GM19324 (cell line): ENCODE data around the gene MALSU1.

Experiments used
- ATAC-seq: cut with Tn5 transposase; IDR thresholded peaks from one replicate; pipeline ENCODE4 v1.9.1; 2021; ENCODE audit warnings: mild to moderate bottlenecking, moderate library complexity; ENCODE audit not compliant: unreplicated experiment, low FRiP score

The MALSU1 gene

DNA sequence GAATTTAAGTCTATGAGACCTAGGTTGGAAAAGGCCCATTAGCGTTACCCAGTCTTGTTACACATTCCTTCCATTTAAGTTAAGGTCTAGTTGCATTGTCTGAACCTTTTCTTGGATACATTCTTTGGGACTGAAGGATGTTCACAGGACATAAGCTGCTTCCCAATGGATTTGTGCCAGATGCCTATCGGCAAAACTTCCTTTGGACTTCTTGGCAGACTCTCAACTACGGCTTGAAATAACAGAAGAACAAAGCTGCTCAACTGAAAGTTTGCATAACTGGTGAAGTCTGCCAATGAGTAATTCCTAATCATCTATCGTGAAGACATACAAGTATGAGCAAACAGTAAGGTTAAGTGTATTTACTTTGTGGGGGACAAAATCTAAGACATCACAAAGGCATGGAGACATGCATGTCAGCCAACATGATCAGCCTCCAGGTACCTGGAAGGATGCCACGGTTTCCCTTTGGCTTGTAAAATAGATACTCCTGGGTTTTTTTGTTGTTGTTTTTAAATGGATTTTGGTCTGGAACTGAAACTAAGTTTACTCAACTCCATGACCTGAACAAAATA, 35.4 kb downstream of the MALSU1 start:
- ATAC-seq: no peak

DNA sequence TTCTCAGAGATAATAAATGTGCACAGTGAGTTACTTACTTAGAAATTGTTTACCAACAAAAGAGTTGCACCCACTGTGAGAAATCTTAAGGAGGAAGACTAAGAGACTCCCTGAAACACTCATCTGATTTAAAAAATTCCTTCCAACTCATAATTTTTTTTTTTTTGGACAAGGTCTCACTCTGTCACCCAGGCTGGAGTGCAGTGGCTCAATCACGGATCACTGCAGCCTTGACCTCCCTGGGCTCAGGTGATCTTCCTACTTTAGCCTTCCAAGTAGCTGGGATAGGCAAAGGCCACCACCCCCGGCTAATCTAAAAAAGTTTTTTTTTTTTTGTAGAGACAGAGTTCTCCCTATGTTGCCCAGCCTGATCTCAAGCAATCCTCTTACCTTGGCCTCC, 36.0 kb downstream of the MALSU1 start:
- no peak for ATAC-seq

DNA sequence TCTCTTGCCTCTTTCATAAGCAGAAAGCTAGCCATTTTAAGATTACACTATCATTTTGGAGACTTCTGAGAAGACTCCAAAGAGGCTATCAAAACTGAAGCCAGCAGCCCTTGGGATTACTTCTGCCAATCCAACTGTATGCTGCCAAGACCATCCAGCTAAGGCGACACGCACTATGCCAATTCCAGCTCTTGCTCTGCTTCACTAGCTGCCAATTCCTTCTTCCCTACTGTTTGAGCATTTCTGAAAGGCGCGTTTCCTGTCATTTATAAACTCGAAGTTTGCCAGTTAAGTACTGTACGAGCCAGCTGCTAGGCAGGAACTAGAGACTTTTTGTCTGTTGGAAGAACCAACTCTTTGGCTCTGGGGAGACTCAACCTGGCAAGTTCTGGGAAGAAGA, 36.5 kb downstream of the MALSU1 start:
- no peak for ATAC-seq

DNA sequence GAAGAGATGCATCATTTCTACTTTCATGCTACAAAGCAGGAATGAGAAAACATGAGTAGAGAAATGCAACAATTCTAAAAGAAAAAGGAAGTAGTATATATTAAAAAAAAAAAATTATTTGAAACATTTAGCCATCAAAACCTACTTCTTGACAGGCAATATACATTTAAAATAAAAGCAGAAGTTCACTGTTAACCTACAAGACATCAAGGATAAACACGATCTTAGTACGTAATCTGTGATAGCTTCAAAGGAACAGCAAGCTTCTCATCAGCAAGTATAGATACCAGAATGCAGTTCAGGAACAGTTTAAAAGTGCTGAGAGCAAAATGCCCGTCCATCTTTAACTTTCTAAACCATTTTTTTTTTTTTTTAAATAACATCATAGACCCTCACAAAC, 36.9 kb downstream of the MALSU1 start:
- ATAC-seq: no peak

DNA sequence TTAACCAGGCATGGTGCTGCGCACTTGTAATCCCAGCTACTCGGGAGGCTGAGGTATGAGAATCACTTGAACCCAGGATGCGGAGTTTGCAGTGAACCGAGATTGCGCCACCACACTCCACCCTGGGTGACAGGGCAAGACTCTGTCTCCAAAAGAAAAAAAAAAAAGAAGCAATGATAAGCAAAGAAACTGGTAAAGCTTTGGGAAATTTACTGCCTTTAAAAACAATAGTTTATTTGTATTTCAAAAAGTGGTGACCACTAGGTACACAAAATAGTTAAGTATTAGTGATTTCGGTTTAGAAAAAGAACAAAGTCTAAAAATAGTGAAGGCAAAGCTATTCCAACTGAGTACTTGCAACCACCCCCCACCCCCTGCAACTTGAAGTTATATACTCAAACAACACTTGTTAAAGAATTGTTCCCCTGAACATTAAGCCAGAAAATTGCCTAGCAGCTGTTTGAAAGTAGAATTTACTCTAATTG, 37.7 kb downstream of the MALSU1 start:
- ATAC-seq: no peak

DNA sequence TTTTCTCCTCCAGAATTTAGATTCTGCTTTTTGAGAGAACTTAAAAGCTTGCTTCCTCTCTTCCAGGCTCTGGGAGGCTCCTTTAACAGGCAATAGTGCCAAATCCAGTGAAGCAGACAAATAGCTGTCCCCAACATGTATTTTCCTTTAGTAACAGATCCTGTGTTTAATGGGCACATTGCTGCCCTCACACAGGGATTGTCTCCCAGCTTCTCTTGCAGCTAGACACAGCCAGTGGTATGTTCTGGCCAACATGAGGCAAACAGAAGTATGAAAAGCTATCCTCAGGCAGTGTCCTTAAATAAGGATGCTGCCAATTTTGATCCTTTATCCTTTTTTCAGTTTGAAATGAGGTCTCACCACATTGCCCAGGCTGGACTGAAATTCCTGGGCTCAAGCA, 38.2 kb downstream of the MALSU1 start:
- ATAC-seq: no peak

DNA sequence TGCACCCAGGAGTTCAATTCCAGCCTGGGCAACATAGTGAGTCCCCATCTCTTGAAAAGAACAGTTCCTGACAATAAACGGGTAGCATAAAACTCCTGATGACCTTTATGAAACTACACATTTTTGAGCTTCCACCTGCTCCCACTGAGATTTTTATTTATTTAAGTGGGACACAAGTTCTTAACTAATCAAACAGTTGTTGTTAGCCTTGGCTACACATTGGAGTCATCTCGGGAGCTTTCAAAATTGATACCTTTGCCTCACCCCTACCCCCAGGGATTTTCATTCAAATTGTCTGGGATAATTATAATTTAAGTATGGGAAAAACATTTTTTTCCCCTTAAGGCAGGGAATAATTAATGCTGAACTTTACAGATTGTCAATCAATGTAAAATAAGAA, 39.3 kb downstream of the MALSU1 start:
- no peak for ATAC-seq

DNA sequence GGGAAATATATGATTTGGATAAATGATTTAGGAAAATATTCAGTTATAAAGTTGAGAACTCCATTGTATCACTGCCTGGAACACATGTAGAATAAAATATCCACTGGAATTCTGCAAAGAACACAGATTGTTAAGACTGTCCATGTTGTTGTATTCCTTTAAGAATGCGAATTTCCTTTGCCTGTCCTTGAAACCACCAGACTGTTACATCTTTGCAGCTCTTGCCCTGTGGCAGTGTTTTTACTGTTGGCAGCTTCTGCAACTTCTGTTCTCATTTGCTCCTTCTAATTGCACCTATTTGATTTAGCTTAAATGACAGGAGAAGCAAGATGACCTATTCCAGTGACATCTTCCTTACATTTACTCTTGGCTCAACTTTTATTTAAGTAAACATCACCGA, 39.7 kb downstream of the MALSU1 start:
- no peak for ATAC-seq

DNA sequence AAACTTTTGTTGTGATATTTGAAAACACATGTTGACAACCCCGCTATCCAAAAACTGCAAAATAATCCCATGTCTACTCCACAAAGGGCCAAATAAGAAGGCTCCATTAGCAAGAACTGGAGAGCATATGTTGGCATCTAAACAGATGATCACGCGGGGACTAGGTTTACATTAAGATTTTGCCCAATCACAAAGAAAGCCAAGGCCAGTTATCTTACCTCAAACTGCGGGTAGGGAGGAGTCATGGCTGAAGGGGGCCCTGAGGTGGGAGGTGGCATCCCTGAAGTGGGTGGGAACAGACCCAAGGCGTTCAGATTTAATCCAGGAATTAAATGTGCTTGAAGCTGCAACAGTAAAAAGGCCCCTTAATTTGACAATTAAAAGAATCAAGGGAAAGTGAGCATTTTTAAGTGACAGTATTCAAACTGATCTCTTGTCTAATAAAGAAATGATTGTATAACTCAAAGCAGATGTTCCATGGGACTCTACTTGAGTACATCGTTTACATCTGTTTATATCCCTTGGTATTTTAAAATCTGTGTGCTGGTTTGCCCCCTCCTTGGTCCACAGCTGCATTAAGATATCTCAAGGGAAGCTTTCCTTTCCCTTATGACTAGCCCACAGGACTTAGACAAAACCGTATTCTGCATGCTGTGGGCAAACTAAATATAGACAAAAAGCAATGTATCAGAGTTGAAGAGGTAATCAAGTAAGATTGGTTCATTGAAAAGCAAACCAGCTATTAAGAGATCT, 42.9 kb downstream of the MALSU1 start:
- no peak for ATAC-seq

DNA sequence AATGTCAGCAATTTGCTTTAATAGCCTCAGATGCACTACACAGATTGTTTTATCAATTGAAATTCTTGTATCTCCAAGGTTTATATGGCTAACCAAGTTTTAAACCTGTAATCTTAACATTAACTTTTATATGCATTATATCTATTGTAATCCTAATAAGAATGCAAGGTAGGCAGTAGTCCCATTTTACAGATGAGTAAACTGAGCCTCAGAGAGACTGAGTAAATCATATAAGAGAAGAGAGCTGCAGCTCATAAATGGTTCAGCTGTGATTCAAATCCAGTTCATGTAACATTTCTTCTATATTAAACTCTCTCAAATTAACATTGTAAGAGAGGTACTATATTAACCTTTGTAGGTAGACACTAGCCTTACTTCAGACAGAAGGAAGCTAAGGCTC, 44.0 kb downstream of the MALSU1 start:
- ATAC-seq: no peak

DNA sequence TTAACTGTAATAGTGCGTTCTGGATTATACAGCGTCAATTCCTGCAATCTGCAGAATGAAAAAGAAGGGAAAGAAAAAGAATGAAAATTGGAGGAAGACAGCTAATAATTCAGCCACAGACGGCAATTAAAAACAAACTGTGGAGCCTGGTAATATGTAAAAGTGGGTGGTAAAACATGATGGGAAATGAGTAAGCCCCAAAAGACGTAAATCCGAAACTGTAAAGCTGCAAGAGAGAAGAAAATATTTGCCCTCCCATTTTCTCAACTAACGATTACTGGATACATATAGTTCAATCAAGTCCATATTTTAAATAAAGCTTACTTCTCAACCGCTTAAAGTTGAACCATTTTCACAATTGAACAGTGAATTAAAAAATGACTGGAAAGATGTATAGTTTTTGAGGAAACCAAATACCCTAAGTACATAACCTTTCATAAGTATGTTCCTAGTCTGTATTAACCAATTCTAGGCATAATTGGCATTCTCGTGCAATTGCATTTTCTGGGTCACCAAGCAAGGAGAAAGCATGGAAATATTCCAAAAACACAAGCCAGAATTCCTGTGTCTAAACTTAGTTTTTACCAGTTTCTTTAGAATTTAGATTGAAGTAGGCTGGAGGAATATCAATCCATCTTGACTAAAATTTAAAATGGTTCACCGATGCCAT, 44.8 kb downstream of the MALSU1 start:
- no peak for ATAC-seq

DNA sequence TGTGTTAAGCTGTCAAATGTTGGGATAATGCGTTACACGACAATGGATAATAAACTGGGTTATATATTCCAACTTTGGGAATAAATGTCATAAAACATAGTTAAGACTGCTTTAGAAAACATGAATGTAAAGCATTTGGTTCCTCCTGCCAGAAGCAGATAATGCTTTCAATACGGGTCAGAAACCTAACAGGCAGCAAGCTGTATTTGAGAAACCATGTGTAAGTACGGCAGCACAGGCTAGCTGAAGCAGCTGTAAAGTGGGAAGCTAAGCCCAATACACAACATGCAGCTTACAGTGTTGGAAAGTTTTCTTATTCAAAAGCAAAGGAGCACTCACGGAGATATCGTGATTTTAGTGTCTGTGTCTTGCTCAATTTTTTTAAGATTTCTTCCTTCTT, 46.5 kb downstream of the MALSU1 start:
- no peak for ATAC-seq

DNA sequence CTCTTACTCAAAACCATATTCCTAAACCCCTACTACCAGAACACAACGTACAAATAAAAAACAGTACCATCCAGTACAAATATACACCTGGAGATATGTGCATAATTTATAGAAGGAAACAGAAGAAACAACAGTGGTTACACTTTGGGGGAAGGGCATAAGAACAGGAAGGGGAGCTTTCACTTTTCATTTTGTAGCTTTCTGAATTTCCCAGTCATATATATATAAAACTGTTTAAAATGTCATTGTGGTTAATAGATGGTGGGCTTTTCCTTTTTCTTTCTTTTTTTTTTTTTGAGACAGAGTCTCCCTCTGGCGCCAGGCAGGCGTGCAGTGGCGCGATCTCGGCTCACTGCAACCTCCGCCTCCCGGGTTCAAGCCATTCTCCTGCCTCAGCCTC, 47.2 kb downstream of the MALSU1 start:
- ATAC-seq: no peak

DNA sequence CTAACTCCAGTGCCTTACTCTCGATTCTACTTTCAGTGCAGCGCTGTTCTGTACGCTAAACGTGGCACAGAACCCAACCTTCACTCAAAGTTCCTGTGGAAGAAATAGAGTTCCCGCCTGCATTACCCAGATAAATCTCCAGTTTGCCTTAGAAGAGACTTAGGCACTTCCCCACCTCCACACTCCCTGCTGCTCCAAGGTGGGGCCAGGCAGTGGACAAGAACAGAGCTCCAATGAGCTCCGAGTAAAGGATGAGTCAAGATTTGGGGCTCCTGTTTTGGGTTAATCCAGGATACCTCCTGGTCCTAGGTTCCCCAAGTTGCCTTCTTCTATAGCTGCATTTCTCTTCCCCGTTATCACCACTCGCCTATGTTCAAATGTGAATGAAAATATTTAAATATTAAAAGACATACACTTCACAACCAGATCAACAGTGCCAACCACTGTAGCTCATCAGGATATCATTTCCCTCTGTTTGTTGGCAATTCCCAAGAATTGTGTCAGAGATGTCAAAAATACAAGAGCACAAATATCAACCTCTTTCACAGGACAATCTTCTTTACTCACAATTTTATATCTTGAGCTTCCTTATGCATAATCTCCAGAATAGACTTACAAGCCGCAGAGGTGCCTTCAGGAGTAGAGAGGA, 48.0 kb downstream of the MALSU1 start:
- ATAC-seq: no peak

DNA sequence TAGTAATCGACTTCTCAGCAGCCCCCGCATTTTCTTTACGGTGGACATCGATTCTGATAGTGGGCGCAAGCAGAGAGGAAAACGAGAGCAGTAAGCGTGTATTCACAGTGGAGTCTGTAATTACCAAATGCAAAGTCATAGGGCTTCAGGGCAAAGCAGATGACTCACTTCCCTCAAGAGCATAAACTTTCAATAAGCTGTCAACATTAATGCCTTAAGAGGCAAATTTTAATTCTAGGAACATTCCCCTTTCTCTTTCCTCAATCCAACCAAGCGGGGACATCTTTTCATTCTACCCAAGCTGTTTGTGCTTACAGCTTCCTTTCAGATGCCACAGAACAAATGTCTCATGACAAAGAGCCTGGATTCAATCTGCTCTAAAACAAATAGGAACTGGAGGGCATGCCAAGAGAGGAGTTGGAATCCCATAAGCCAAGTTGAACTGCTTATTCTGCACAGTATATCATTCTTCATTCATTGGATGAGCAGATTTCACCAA, 48.6 kb downstream of the MALSU1 start:
- ATAC-seq: no peak

DNA sequence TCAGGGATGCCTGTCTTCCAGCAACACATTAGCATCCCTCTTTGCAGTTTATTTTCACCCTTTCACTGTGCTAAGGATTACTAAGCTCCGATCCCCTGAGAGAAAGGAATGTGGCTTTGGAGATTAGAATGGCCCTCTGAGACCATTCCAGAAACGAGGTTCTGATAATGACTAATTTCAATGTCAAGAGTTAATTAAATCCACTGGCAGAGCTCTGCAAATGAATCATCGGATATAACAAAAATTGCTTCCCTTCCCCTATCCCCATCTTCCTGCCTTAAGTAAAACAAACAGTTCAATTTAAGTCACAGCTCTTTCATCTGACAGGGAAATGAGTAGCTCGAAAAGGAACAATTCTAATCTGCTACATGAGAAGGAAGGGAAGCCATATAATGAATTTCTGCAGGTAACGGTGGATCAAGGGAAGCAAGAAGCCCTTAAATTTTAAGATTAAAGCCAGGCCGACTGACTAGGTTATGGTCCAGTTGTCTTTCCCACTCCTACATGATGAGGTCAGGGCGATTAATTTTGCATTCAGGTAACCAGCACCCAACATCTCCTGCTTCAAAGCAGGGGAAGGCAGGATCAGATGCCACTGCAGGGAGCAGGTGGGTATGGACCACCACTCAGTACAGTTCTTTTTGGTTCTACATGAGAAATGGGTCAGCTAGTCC, 50.5 kb downstream of the MALSU1 start:
- no peak for ATAC-seq

DNA sequence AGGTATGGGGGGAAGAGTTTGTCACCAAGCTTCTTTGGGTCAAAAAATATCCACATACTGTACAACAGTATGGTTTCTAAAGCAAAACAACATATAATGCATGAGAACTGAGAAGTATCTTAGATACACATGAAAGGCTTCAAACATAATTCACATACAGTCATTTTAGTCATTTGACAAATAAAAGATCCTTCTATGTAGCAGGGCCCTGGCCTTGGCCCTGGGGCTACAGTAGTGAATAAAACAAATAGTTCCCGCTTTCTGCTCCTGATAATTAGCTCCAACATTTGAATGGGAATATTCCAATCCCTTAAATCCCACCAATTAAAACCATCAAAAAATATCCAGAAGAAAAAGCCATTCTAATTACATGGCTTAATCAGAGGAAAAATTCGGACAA, 51.3 kb downstream of the MALSU1 start:
- ATAC-seq: no peak

DNA sequence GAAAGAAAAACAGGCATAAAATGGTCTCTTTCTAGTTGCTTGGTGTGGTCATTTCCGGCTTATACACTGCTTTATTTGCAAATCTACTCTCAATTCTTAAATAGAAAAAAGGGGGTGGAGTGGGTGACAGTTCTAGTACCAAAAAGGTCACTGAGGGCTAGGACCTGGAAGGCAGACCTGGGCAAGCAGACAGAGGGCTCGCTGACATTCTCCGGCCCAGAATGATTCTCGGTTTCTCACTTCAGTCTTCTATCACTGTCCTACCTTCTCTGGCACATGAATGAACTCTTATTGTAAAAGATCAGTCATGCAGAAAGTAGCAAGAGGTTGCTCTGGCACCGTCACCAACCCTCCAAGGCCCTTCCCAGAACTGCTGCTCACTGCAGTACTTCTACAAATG, 54.0 kb downstream of the MALSU1 start:
- ATAC-seq: no peak

DNA sequence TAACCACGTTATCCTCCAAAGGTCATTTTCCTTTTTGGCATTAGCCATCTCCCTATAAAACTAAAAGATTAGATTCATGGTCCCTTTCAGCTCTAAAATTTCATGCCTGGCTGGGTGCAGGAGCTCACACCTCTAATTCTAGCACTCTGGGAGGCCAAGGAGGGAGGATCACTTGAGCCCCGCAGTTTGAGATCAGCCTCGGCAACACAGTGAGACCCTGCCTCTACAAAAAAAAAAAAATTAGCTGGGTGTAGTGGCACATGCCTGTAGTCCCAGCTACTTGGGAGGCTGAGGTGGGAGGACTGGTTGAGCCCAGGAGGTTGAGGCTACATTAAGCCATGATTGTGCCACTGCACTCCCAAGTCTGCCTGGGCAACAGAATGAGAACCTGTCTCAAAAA, 57.0 kb downstream of the MALSU1 start:
- ATAC-seq: no peak

DNA sequence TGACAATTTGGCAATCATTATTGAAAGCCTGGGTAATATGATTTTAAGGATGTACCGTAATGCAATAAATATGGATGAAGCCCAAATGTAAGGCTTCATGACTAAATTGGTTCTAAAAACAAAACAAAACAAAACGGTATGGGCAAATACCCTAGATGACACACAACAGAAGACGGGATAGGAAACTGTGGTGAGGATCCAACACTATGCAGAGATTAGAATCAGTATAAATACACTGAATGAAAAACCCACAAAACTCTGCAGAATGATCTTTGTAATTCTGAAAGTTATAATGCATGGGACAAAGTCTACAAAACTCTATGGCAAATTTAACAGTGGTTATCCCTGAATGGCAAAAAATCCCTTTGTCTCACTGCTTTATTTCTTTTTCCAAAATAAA, 57.6 kb downstream of the MALSU1 start:
- ATAC-seq: no peak
